Mesenteric fat pad (tissue), 1 donor: ENCODE data around the gene AOC1. TPM values are rescaled to one million over a fixed set of nuclear protein-coding genes. Genes with fewer than 3 reads are reported as not detected.
A peak's percentile ranks its signal among the peaks of the same experiment; 100 is the strongest.
"Not testable (repeated sequence)": the region's sequence is repeated elsewhere in the genome, so short reads cannot be mapped to it uniquely, and the experiment has no call there.

ENCODE experiments used
- DNase-seq: peaks from one replicate; pipeline ENCODE4 v3.0.0-alpha.2; 2020; ENCODE audit warnings: low spot score
- total RNA-seq: library from RNA; stranded (reverse); fragmentation: NEBNext Ultra II Directional; extraction: Animal tissue kit (Norgen Biotek cat#: 25700); gene quantifications from one replicate; pipeline ENCODE4 v1.2.1, GENCODE V29; 2021
- donor health status: DM: yes; HTN: yes; CAD: no.

The AOC1 gene
- total RNA-seq, 1 donor from 2014 or later, result 0.67 TPM

GRCh38 chr7:150896562-150897209 is 44.4 kb downstream of the AOC1 start:
- no peak for DNase-seq

GRCh38 chr7:150897502-150898474 is 45.5 kb downstream of the AOC1 start:
- DNase-seq, result no peak

- DNase-seq, result peak; percentile 94
Measured at GRCh38 chr7:150898475-150899011, 46.2 kb downstream of the AOC1 start.

- no peak for DNase-seq
Measured at GRCh38 chr7:150900675-150901074, 48.4 kb downstream of the AOC1 start.

- no peak for DNase-seq
Measured at GRCh38 chr7:150901160-150902035, 49.1 kb downstream of the AOC1 start.

GRCh38 chr7:150902078-150903033 is 50.0 kb downstream of the AOC1 start:
- no peak for DNase-seq

- no peak for DNase-seq
Measured at GRCh38 chr7:150903606-150904005, 51.3 kb downstream of the AOC1 start.

GRCh38 chr7:150904011-150904909 is 51.9 kb downstream of the AOC1 start:
- no peak for DNase-seq

- no peak for DNase-seq
Measured at GRCh38 chr7:150908173-150908572, 55.9 kb downstream of the AOC1 start.

- no peak for DNase-seq
Measured at GRCh38 chr7:150909200-150909995, 57.1 kb downstream of the AOC1 start.

GRCh38 chr7:150910305-150910995 is 58.1 kb downstream of the AOC1 start:
- DNase-seq, result not testable (repeated sequence)

GRCh38 chr7:150910996-150911422 is 58.7 kb downstream of the AOC1 start:
- peak; percentile 72 for DNase-seq

Other genes starting within 250 kb of the AOC1 start
- gene GIMAP6, start 220.1 kb upstream of the AOC1 start, total RNA-seq, result 46.6 TPM
- gene GIMAP2, start 166.8 kb upstream of the AOC1 start, total RNA-seq, result 12.5 TPM
- 4.4 TPM for gene GIMAP1, start 135.9 kb upstream of the AOC1 start, total RNA-seq
- 26.6 TPM for gene GIMAP5, start 115.1 kb upstream of the AOC1 start, total RNA-seq
- gene TMEM176B, start 52.2 kb upstream of the AOC1 start, total RNA-seq, result 57.8 TPM
- 64.3 TPM for gene TMEM176A, start 51.7 kb upstream of the AOC1 start, total RNA-seq
- gene KCNH2, start 125.8 kb downstream of the AOC1 start, total RNA-seq, result 0.32 TPM
- gene NOS3, start 138.5 kb downstream of the AOC1 start, total RNA-seq, result 57.1 TPM
- gene ATG9B, start 172.0 kb downstream of the AOC1 start, total RNA-seq, result not detected
- gene ABCB8, start 175.9 kb downstream of the AOC1 start, total RNA-seq, result 27.6 TPM
- gene ASIC3, start 196.0 kb downstream of the AOC1 start, total RNA-seq, result 0.87 TPM
- gene CDK5, start 205.4 kb downstream of the AOC1 start, total RNA-seq, result 7.3 TPM
- 130 TPM for gene SLC4A2, start 207.1 kb downstream of the AOC1 start, total RNA-seq
- 59.3 TPM for gene FASTK, start 228.3 kb downstream of the AOC1 start, total RNA-seq
- 31.9 TPM for gene TMUB1, start 231.0 kb downstream of the AOC1 start, total RNA-seq
- 86.8 TPM for gene AGAP3, start 234.0 kb downstream of the AOC1 start, total RNA-seq